OCI-LY3 (cell line): Measurements from ENCODE around the gene MAPK8.

Experiments used
- CTCF ChIP-seq: fragments of 200-600, 300-600 bp; sonication (generic); IDR thresholded peaks from 2 replicates; pipeline ENCODE4 v1.5.1; 2014; ENCODE audit warnings: antibody characterized with exemption, low read length, low read depth
- EZH2phosphoT487 ChIP-seq: fragments of 200-600 bp; shearing (Covaris generic); IDR thresholded peaks from 2 replicates; pipeline ENCODE4 v1.6.1; 2018; ENCODE audit warnings: antibody characterized with exemption, mixed run types, low read depth

DNA sequence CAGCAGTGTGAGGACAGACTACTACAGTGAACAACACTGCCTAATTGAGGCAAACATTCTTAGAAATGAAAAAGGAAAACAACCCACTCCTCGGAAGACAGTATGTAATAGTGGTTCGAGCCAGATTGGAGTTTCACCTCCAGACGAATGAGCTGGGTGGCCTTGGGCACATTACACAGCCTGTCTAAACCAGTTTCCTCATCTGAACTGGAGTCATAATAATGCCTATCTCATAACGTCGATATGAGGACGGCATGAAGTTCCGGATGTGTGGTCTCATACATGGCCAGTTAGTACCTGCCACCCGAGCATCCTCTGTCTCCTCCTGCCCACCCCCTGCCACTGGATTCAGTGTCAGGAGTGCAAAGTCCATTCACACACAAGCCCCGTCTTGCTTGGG, 16.2 kb upstream of the MAPK8 start:
- TF ChIP-seq EZH2phosphoT487 (no peak), CTCF (no peak)
